ENCODE data around the gene IQSEC3. TPM values are rescaled to one million over a fixed set of nuclear protein-coding genes. Genes with fewer than 3 reads are reported as not detected.

Gene IQSEC3
- total and polyA plus RNA-seq, 2 of the 13 experiments (the other 11 are each of a cell fraction or from before 2014, with no cell fraction given): not detected

DNA sequence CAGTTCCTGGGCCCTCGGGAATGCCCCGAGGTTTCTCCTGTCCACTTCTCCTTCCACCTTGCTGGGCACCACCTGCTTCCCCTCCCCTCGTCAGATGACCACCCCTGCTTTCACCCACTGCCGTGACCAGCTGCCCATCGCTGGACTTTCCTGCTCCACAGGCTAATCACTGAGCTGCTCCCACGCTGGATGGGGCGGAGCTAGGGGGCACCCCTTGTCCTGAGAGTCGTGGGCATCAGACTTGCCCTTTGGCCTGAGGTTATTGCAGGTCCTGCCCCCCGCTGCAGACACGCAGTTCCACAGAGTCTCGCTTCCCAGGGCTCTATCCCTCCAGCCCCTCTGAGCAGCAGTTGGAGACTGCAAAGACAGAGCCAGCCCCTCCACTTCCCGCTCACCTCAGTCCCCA is 147.0 kb downstream of the IQSEC3 start (continued):
- TF ChIP-seq ARNT (IDR thresholded peaks at IDR 0.05) (no peak), RCOR2 (CRISPR knock-in tag; IDR thresholded peaks at IDR 0.05) (no peak), ZNF335 (CRISPR knock-in tag; IDR thresholded peaks at IDR 0.05) (no peak), POLR2AphosphoS2 (IDR thresholded peaks at IDR 0.05; ENCODE audit: low read depth, low read length) (no peak), FOXA3 (CRISPR knock-in tag; IDR thresholded peaks at IDR 0.05) (no peak), ZNF644 (CRISPR knock-in tag; IDR thresholded peaks at IDR 0.05; ENCODE audit: low read depth) (no peak), DRAP1 (CRISPR knock-in tag; IDR thresholded peaks at IDR 0.05) (no peak), ZSCAN21 (CRISPR knock-in tag; IDR thresholded peaks at IDR 0.05; ENCODE audit: borderline replicate concordance) (0 out of 2 replicates have a peak, but pooled peaks have one; percentile 15), HMGA1 (CRISPR knock-in tag; conservative IDR thresholded peaks at IDR 0.05) (no peak), DR1 (CRISPR knock-in tag; IDR thresholded peaks at IDR 0.05) (no peak), PRPF4 (IDR thresholded peaks at IDR 0.05; ENCODE audit: low read depth, low read length, poor library complexity, severe bottlenecking) (no peak), MEIS1 (CRISPR knock-in tag; IDR thresholded peaks at IDR 0.05; ENCODE audit: borderline replicate concordance) (0 out of 2 replicates have a peak, but pooled peaks have one; percentile 58), POLR2AphosphoS5 (IDR thresholded peaks at IDR 0.05; ENCODE audit: low read depth, low read length) (no peak), ZNF841 (CRISPR knock-in tag; IDR thresholded peaks at IDR 0.05; ENCODE audit: borderline replicate concordance) (0 out of 2 replicates have a peak, but pooled peaks have one; percentile 33), ZHX1 (CRISPR knock-in tag; IDR thresholded peaks at IDR 0.05; ENCODE audit: low read depth) (no peak), STAG1 (CRISPR knock-in tag; IDR thresholded peaks at IDR 0.05) (no peak)
- TF ChIP-seq, protein P1, sequence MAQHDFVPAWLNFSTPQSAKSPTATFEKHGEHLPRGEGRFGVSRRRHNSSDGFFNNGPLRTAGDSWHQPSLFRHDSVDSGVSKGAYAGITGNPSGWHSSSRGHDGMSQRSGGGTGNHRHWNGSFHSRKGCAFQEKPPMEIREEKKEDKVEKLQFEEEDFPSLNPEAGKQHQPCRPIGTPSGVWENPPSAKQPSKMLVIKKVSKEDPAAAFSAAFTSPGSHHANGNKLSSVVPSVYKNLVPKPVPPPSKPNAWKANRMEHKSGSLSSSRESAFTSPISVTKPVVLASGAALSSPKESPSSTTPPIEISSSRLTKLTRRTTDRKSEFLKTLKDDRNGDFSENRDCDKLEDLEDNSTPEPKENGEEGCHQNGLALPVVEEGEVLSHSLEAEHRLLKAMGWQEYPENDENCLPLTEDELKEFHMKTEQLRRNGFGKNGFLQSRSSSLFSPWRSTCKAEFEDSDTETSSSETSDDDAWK (CRISPR knock-in tag; IDR thresholded peaks at IDR 0.05): no peak
- TF ChIP-seq, protein P2, sequence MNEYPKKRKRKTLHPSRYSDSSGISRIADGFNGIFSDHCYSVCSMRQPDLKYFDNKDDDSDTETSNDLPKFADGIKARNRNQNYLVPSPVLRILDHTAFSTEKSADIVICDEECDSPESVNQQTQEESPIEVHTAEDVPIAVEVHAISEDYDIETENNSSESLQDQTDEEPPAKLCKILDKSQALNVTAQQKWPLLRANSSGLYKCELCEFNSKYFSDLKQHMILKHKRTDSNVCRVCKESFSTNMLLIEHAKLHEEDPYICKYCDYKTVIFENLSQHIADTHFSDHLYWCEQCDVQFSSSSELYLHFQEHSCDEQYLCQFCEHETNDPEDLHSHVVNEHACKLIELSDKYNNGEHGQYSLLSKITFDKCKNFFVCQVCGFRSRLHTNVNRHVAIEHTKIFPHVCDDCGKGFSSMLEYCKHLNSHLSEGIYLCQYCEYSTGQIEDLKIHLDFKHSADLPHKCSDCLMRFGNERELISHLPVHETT (CRISPR knock-in tag; conservative IDR thresholded peaks at IDR 0.05): no peak
